Activated T-cell treated with anti-CD3 and anti-CD28 coated beads, Interleukin-2, amount 50 U/mL, for 72 hours (primary cell): ENCODE data around the gene OSTM1. TPM values are rescaled to one million over a fixed set of nuclear protein-coding genes. Genes with fewer than 3 reads are reported as not detected.
"Not testable (repeated sequence)": the region's sequence is repeated elsewhere in the genome, so short reads cannot be mapped to it uniquely, and the experiment has no call there.

Source experiments
- ATAC-seq, 2 donors: fragments of 150-1000 bp; cut with Tn5 transposase; replicated peaks in 1 of 2; 2 replicates each; pipeline ENCODE4 v1.10.0; 2021; ENCODE audit warnings: moderate library complexity in 2 of 2, mild to moderate bottlenecking in 1 of 2
- DNase-seq, 2 donors: peaks; one replicate each; pipeline ENCODE4 v3.0.0; 2021 to 2022; ENCODE audit warnings: mixed read lengths in 1 of 2
- H3K27ac Mint-ChIP-seq: one replicate; pipeline ENCODE4 v1.8.0; 2022; ENCODE audit warnings: mild to moderate bottlenecking, moderate library complexity, mixed read lengths
- H3K27me3 Mint-ChIP-seq: one replicate; pipeline ENCODE4 v1.8.0; 2022; ENCODE audit warnings: low read depth, mixed read lengths
- H3K36me3 Mint-ChIP-seq, 2 donors: one replicate each; pipeline ENCODE4 v1.8.0; 2022; ENCODE audit warnings: mixed read lengths in 2 of 2, mild to moderate bottlenecking in 1 of 2; ENCODE audit not compliant: insufficient read depth in 2 of 2
- H3K4me1 Mint-ChIP-seq: one replicate; pipeline ENCODE4 v1.8.0; 2022; ENCODE audit warnings: low read depth, mixed read lengths
- H3K4me3 Mint-ChIP-seq, 2 donors: one replicate each; pipeline ENCODE4 v1.8.0; 2022; ENCODE audit warnings: mild to moderate bottlenecking in 2 of 2, mixed read lengths in 2 of 2, moderate library complexity in 2 of 2
- H3K9me3 Mint-ChIP-seq, 2 donors: one replicate each; pipeline ENCODE4 v1.8.0; 2022; ENCODE audit warnings: mixed read lengths in 2 of 2
- total RNA-seq, 2 donors: library from RNA; stranded (reverse); gene quantifications; one replicate each; pipeline ENCODE4 v1.2.3, GENCODE V29; 2022

Gene OSTM1
- total RNA-seq, 2 donors from 2014 or later: 13.0 to 19.6 TPM

GRCh38 chr6:108002365-108003221 is 71.9 kb downstream of the OSTM1 start:
- Mint-ChIP-seq H3K27ac (no peak overlapping the region), H3K4me1 (no peaks in the 10 kb centered on the region), H3K27me3 (no peaks in the 10 kb centered on the region), H3K4me3 (no peak overlapping the region), H3K36me3 (no peaks in the 10 kb centered on the region), H3K9me3 (no peaks in the 10 kb centered on the region)
- no peak for DNase-seq
- no peak for ATAC-seq

- Mint-ChIP-seq H3K27ac (no peak overlapping the region), H3K36me3 (no peaks in the 10 kb centered on the region)
Measured at GRCh38 chr6:108001696-108002231, 72.8 kb downstream of the OSTM1 start.

GRCh38 chr6:108000259-108000658 is 74.3 kb downstream of the OSTM1 start:
- ATAC-seq, H3K27me3 Mint-ChIP-seq: not testable (repeated sequence)

More at GRCh38 chr6:108001696-108002231, 72.8 kb downstream of the OSTM1 start:
- ATAC-seq (no peak), DNase-seq (no peak)
- Mint-ChIP-seq H3K27me3 (no peaks in the 10 kb centered on the region), H3K4me3 (no peak overlapping the region), H3K4me1 (no peaks in the 10 kb centered on the region), H3K9me3 (no peaks in the 10 kb centered on the region)

GRCh38 chr6:107999341-107999740 is 75.2 kb downstream of the OSTM1 start:
- H3K27ac Mint-ChIP-seq: no peak overlapping the region
- H3K9me3 Mint-ChIP-seq: no peaks in the 10 kb centered on the region
- no peaks in the 10 kb centered on the region for H3K27me3 Mint-ChIP-seq
- H3K4me1 Mint-ChIP-seq: no peaks in the 10 kb centered on the region
- H3K36me3 Mint-ChIP-seq: no peaks in the 10 kb centered on the region
- H3K4me3 Mint-ChIP-seq: no peak overlapping the region
- ATAC-seq (no peak), DNase-seq (no peak)

More at GRCh38 chr6:108000259-108000658, 74.3 kb downstream of the OSTM1 start:
- not testable (repeated sequence) for H3K27ac Mint-ChIP-seq, H3K4me3 Mint-ChIP-seq, DNase-seq, H3K36me3 Mint-ChIP-seq, H3K9me3 Mint-ChIP-seq, H3K4me1 Mint-ChIP-seq

- Mint-ChIP-seq H3K9me3 (no peaks in the 10 kb centered on the region), H3K4me3 (no peak overlapping the region), H3K27ac (no peak overlapping the region), H3K4me1 (no peaks in the 10 kb centered on the region), H3K27me3 (no peaks in the 10 kb centered on the region), H3K36me3 (no peaks in the 10 kb centered on the region)
- ATAC-seq (no peak), DNase-seq (no peak)
Measured at GRCh38 chr6:107991772-107992550, 82.6 kb downstream of the OSTM1 start.

Other genes starting within 250 kb of the OSTM1 start
- 100 to 1,000 TPM in 1 of 2 donors, 10 to 100 TPM in 1; 90.7 to 105 TPM for gene SEC63, start 116.5 kb downstream of the OSTM1 start, total RNA-seq
- not detected for gene NR2E1, start 91.3 kb upstream of the OSTM1 start, total RNA-seq
- 10 to 100 TPM; 58.7 to 61.4 TPM for gene SNX3, start 186.3 kb upstream of the OSTM1 start, total RNA-seq
- 1 to 10 TPM; 5.9 to 7.2 TPM for gene AFG1L, start 220.3 kb upstream of the OSTM1 start, total RNA-seq